ENCODE data around the gene GREB1L. TPM values are rescaled to one million over a fixed set of nuclear protein-coding genes. Genes with fewer than 3 reads are reported as not detected.
"Not testable (repeated sequence)": the region's sequence is repeated elsewhere in the genome, so short reads cannot be mapped to it uniquely, and the experiment has no call there.

The GREB1L gene
- 16.2 TPM for total RNA-seq
- long read RNA-seq, partial matches to known transcripts, result 3 of 13 reads
- long read RNA-seq, other reads (novel, unspliced or antisense), result 10 of 13 reads

DNA sequence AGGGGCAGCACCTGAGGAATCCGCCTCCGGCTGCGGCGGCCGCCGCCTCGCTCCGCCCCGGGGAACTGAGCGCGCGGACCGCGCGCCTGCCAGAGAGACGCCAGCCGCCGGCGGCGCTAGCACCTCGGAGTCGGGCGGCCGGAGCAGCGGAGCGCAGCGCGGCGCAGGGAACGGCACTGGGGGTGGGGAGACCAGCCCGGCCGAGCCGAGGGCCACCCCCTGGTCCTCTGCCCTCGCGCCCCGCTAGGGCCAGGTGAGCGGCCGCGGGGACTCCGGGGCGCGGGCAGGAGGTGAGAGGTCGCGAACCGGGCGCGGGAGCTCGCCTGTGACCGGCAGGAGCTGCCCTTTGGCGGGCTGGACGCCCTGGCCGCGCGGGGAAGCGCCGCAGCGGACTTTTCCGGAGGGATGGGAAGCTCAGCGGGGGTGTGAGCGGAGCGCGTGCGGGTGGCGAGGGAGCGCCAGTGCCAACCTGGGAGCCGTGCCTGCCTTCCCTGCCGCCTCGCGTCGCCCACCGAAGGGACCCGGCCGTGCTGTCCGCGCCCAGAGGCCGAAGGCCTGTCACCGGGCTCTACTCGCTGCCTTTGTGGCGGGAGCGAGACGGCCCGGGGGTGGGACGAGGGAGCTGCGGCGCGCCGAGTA is at the start of gene GREB1L:
Gene GREB1L, plus strand, starts transcription at position 92 of the 639 bp plus-strand sequence. CDS start 141,287 bp downstream, outside the sequence.
- no peak for DNase-seq (ENCODE audit: low spot score)
- intact Hi-C loops (cut with DNase I), result no loop called here

DNA sequence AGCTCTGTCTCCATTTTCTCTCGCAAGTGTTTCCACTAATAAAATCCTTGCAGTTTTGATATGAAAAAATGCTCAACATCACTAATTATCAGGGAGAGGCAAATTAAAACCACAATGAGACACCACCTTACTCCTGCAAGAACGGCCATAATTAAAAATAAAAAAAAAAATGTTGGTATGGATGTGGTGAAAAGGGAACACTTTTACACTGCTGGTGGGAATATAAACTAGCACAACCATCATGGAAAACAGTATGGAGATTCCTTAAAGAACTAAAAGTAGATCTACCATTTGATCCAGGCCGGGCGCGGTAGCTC is 49.8 kb upstream of the GREB1L start:
- DNase-seq (ENCODE audit: low spot score), result no peak
- intact Hi-C loops (cut with DNase I), result no loop called here

- no peak for DNase-seq (ENCODE audit: low spot score)
- intact Hi-C loops (cut with DNase I), result loop anchor here (1.0 kb wide), 1 partner anchor 249 kb away; no protein-coding TSS in a partner anchor
These were observed 46.9 kb upstream of the GREB1L start for GRCh38 chr18:21194871-21195771.

GRCh38 chr18:21196426-21196825 is 45.6 kb upstream of the GREB1L start:
- intact Hi-C loops (cut with DNase I), result no loop called here
- no peak for DNase-seq (ENCODE audit: low spot score)

GRCh38 chr18:21203126-21203525 is 38.9 kb upstream of the GREB1L start:
- no peak for DNase-seq (ENCODE audit: low spot score)
- intact Hi-C loops (cut with DNase I), result no loop called here

DNA sequence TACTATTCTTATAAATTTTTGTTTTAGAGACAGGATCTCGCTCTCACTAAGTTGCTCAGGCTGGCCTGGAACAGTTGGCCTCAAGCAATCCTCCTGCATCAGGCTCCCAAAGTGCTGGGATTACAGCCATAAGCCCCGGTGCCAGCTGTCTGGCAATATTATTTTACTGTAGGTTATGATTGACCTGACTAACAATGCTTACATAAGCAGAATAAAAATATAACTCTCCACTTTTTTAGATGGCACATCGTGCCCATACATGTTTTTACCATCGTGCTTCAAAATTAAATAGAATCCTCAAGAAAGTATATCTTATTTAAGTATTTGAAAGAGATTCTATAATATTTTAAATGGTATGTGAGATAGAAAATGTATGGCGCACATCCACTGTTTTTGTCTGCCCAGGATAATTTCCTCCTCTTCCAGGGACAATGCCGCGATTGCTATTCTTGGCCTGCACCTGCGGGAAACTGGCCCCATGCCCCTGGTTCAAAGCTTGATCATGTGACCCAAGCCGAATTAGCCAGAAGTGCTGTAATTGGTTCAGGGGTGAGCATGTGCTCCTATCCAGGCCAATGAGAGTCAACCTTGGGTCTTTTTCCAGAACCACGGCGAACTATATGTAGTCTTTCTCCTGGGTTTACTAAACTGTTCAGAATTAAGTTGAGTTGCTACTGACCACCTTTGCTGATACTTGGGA is 38.3 kb upstream of the GREB1L start:
- intact Hi-C loops (cut with DNase I), result no loop called here
- no peak for DNase-seq (ENCODE audit: low spot score)

- intact Hi-C loops (cut with DNase I), result no loop called here
- no peak for DNase-seq (ENCODE audit: low spot score)
These were observed 36.3 kb upstream of the GREB1L start for GRCh38 chr18:21205695-21206094.

DNA sequence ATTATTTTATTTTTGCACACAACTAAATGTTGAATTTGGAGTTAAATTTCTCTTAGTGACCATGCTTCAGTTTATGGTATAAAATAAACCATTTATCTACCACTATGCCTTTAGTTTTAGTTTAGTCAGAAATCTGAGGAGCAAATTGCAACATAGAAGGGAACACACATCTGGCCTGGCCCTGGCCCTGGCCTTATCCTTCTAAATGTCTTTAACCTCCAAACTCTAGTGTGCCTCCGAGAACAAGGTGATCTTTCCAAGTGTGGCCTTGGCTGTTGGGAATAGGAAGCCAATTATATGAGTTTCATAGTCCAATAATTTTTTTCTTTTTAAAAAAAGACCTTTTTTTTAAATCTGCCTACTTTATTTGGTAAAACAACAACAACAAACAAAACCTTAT is 31.8 kb upstream of the GREB1L start:
- no peak for DNase-seq (ENCODE audit: low spot score)
- intact Hi-C loops (cut with DNase I), result no loop called here

GRCh38 chr18:21210784-21211183 is 31.2 kb upstream of the GREB1L start:
- intact Hi-C loops (cut with DNase I), result no loop called here

DNA sequence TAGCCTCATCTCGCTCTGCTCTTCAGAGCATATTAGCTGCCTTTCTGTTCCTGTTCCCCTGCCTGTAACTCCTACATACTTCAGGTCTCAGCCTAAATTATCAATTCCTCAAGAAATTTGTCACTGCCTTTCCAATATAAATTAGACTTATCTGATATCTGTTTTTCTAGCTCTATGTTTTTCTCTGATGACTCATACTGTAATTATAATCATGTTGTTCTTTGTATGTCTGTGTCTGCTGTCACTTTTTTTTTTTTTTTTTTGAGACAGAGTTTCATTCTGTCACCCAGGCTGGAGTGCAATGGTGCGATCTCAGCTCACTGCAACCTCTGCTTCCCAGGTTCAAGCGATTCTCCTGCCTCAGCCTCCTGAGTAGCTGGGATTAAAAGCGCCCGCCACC is 27.6 kb upstream of the GREB1L start:
- intact Hi-C loops (cut with DNase I); DNase-seq (ENCODE audit: low spot score): not testable (repeated sequence)

More at GRCh38 chr18:21210784-21211183, 31.2 kb upstream of the GREB1L start:
- no peak for DNase-seq (ENCODE audit: low spot score)

DNA sequence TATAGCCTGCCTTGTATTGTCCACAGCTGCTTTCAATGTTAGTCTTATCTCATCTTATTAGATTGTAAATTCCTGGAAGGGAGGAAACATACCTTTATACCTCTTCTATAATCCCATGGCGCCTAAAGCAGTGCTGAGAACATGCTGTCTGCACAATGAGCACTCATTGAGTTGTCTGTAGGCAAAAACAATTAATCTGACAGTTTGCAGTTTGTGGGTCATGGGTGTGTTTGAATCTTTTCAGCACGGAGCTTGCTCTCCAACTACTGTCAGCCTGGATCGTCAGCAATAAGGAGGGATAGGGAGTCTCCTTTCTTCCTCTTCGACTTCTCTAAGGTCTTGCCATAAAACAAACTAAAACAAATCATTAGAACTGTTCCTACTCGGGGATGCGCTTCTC is 26.5 kb upstream of the GREB1L start:
- intact Hi-C loops (cut with DNase I), result no loop called here
- no peak for DNase-seq (ENCODE audit: low spot score)

GRCh38 chr18:21218862-21219261 is 23.2 kb upstream of the GREB1L start:
- intact Hi-C loops (cut with DNase I), result no loop called here
- DNase-seq (ENCODE audit: low spot score), result no peak

DNA sequence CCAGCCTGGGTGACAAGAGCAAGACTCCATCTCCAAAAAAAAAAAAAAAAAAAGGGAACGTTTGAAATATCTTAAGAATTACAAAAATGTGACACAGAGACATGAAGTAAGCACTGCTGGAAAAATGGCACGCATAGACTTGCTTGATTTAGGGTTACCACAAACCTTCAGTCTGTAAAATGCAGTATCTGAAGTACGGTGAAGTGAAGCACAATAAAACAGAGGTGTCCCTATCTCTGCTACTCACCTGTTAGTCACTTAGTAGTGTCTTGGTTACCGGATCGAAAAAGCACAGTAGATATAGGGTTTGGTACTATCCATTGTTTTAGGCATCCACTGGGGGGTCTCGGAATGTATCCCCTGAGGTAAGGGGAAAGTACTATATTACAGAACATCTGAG is 11.6 kb upstream of the GREB1L start:
- intact Hi-C loops (cut with DNase I), result loop anchor here (10.0 kb wide), 2 partner anchors 56 to 214 kb away; no protein-coding TSS in a partner anchor
- no peak for DNase-seq (ENCODE audit: low spot score)

DNA sequence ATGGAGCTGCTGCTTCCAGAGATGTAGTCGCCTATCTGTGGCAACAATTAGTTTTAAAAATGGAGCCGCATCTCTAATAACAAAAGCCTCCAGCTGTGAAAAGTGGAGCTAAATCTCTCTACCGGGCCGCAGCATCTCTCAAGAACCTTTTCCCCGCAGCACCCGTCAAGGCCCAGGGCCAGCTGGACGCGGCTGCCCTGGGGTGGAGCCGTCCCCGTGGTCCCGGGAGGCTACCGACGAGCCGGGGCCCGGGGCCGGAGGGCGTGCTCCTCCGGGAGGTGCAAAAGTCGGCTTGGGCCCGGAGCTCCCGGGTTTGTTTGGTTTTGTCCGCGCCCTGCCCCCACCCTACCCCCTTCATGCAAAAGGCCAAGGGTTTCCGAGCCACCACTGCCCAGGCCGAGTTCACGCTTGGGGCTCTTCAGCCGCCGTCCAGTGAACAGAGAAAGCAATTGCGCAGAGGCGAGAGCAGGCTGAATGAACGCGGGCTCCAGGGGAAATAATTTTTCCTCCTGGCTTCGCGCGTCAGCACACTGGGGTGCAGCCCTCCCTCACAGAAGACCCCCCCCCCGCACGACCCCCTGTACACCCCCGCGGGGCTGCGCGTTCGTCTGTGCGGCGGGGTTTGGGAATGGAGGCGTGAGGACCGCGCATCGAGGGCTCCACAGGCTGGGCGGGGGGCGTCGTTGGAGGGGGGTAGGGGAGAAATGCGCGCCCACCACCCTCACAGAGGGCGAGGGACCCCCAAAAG is 557 bp upstream of the GREB1L start:
- intact Hi-C loops (cut with DNase I), result no loop called here
- no peak for DNase-seq (ENCODE audit: low spot score)

DNA sequence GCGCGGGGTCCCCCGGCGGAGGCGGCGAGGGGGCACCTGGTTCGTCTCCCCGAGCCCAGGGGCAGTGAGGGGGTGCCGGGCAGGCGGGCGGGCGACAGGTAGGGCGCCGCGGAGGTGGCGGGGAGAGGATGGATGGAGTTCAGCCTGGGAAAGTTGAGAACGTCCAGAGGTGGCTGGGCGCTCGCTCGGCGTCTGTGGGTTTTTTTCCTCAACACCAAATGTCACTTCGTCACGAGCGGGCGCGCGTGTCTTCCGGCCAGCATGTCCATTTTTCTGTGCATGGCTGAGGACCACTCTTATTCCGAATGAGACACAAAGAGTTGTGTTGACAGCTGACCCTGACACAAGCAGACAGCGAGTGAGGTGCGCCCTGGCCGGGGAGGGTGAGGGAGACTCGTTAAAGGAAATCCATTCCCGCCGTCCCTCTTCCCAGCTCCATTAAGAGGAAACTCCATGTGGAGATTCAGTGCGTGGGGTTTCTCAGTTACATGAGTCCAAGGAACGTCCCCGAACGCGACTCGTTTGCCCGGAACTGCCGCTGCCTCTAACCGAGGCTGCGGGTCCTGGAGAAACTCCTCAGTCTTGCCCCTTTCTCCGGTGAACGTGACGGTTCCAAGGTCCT is 859 bp downstream of the GREB1L start:
- intact Hi-C loops (cut with DNase I), result no loop called here
- DNase-seq (ENCODE audit: low spot score), result no peak

- intact Hi-C loops (cut with DNase I), result no loop called here
- no peak for DNase-seq (ENCODE audit: low spot score)
These were observed 12.5 kb downstream of the GREB1L start for GRCh38 chr18:21254576-21254975.

DNA sequence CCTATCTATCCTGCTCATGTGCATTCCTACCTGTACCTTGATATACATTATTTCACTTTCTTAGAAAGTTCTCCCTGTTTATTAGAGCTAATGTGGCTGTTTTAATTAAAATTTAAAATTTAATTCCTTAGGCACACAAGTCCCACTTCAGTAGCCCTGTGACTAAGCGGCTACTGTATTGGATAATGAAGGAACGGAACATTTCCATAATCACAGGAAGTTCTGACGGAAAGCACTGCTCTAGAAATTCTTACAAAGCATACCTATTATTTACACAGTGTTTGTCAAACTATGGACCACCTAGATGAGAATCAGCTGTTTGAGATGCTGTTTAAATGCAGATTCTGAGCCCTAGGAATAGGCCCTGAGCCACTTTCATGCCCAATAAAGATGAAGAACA is 13.2 kb downstream of the GREB1L start:
- intact Hi-C loops (cut with DNase I), result no loop called here
- no peak for DNase-seq (ENCODE audit: low spot score)

DNA sequence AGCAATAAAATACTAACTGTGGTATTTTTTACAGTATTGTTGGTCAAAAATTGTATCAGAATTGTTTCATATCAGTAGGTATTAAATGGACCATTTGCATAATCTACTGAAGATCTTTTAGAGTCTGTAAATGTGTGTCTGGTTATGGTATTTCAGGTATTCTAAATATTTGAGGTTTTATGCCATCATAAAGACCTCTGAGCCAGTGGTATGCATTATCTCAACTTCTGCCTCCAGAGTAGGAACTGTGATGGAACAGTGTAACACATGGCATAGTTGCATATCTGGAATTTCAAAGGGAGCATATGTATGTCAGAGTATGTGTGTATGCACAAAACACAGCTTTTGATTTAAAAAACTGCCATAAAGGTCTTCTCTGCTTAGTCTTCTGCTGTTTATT is 15.4 kb downstream of the GREB1L start:
- intact Hi-C loops (cut with DNase I), result no loop called here
- no peak for DNase-seq (ENCODE audit: low spot score)

DNA sequence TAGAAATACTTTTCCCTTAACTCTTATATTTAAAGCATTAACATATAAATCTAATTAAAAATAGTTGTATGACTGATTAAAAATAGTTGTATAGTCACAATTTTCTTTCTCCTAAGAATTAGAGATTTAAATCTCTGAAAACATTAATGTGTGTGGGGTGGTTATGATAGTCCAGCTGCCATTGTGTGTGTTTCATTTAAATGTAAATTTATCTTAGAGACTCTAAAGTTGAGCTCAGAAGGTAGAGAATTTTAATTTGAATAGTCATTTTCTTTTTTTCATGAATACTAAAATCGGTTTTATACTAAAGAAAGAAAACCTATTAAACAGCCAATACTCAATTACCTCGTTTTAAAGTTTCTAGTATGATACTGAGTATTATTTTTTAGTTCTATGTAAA is 18.6 kb downstream of the GREB1L start:
- intact Hi-C loops (cut with DNase I), result no loop called here
- DNase-seq (ENCODE audit: low spot score), result no peak
